Left ventricle myocardium inferior (tissue), 1 donor: ENCODE data around the gene FAM171A2. TPM values are rescaled to one million over a fixed set of nuclear protein-coding genes. Genes with fewer than 3 reads are reported as not detected.

ENCODE experiments used
- DNase-seq: peaks from one replicate; pipeline ENCODE4 v3.0.0-alpha.2; 2020
- H3K27ac ChIP-seq: fragments of 200-600 bp; replicated peaks from 2 replicates; pipeline ENCODE4 v1.8.0; 2021
- H3K27me3 ChIP-seq: fragments of 200-600 bp; 2 replicates; pipeline ENCODE4 v1.8.0; 2021; ENCODE audit warnings: low read depth
- H3K36me3 ChIP-seq: fragments of 200-600 bp; 2 replicates; pipeline ENCODE4 v1.8.0; 2021
- H3K4me1 ChIP-seq: fragments of 200-600 bp; 2 replicates; pipeline ENCODE4 v1.8.0; 2021
- H3K4me3 ChIP-seq: fragments of 200-600 bp; 2 replicates; pipeline ENCODE4 v1.8.0; 2021; ENCODE audit warnings: mild to moderate bottlenecking, moderate library complexity
- H3K9me3 ChIP-seq: fragments of 200-600 bp; replicated peaks from 2 replicates; pipeline ENCODE4 v1.8.0; 2021
- CTCF ChIP-seq: fragments of 200-600 bp; IDR thresholded peaks from 2 replicates; pipeline ENCODE4 v1.8.0; 2021; ENCODE audit warnings: antibody characterized with exemption, mild to moderate bottlenecking, borderline replicate concordance
- intact Hi-C: fragments of 100-400 bp; cut with micrococcal nuclease; formaldehyde crosslinking; loops from one replicate; pipeline ENCODE4 v1.11.0; 2022
- total RNA-seq: library from RNA; stranded (reverse); fragmentation: NEBNext Ultra II Directional; extraction: Animal tissue kit (Norgen Biotek cat#: 25700); gene quantifications from one replicate; pipeline ENCODE4 v1.2.1, GENCODE V29; 2021
- donor health status: DM: no; HTN: yes; CAD: no; lungs with severe emphysema.

FAM171A2 gene
- total RNA-seq, 1 donor from 2014 or later: 0.55 TPM

GRCh38 chr17:44314869-44315661 lies 48.6 kb downstream of the FAM171A2 start:
- H3K27me3 ChIP-seq: peaks cover 78% of the 10 kb centered on the region
- peaks cover 9% of the 10 kb centered on the region for H3K36me3 ChIP-seq
- no peak for DNase-seq
- intact Hi-C loops: no loop called here
- H3K4me1 ChIP-seq: peaks cover 9% of the 10 kb centered on the region
- peak overlapping the region; percentile 51 for H3K4me3 ChIP-seq
- no peak for TF ChIP-seq CTCF
- no peak overlapping the region for H3K27ac ChIP-seq
- H3K9me3 ChIP-seq: no peaks in the 10 kb centered on the region

GRCh38 chr17:44314524-44314868 lies 49.2 kb downstream of the FAM171A2 start:
- Histone ChIP-seq H3K4me1 (peaks cover 9% of the 10 kb centered on the region), H3K4me3 (peak overlapping the region; percentile 51), H3K27ac (no peak overlapping the region), H3K36me3 (peaks cover 3% of the 10 kb centered on the region), H3K9me3 (no peaks in the 10 kb centered on the region), H3K27me3 (peaks cover 83% of the 10 kb centered on the region)
- DNase-seq: no peak
- TF ChIP-seq CTCF: no peak
- intact Hi-C loops: no loop called here

GRCh38 chr17:44314031-44314430 lies 49.6 kb downstream of the FAM171A2 start:
- DNase-seq: no peak
- Histone ChIP-seq H3K9me3 (no peaks in the 10 kb centered on the region), H3K4me1 (peaks cover 11% of the 10 kb centered on the region), H3K36me3 (no peaks in the 10 kb centered on the region), H3K27me3 (peaks cover 83% of the 10 kb centered on the region), H3K4me3 (no peak overlapping the region), H3K27ac (no peak overlapping the region)
- TF ChIP-seq CTCF: no peak
- intact Hi-C loops: no loop called here

GRCh38 chr17:44312396-44313104 lies 51.1 kb downstream of the FAM171A2 start:
- H3K4me3 ChIP-seq: no peak overlapping the region
- DNase-seq: no peak
- H3K27ac ChIP-seq: no peak overlapping the region
- peaks cover 78% of the 10 kb centered on the region for H3K27me3 ChIP-seq
- intact Hi-C loops: no loop called here
- H3K4me1 ChIP-seq: peaks cover 26% of the 10 kb centered on the region
- TF ChIP-seq CTCF: no peak
- H3K36me3 ChIP-seq: no peaks in the 10 kb centered on the region
- no peaks in the 10 kb centered on the region for H3K9me3 ChIP-seq

- TF ChIP-seq CTCF: no peak
- intact Hi-C loops: no loop called here
- Histone ChIP-seq H3K4me1 (peaks cover 30% of the 10 kb centered on the region), H3K27ac (no peak overlapping the region), H3K27me3 (peaks cover 78% of the 10 kb centered on the region), H3K4me3 (no peak overlapping the region), H3K9me3 (no peaks in the 10 kb centered on the region), H3K36me3 (no peaks in the 10 kb centered on the region)
- DNase-seq: no peak
Observed at GRCh38 chr17:44311562-44312181, 52.0 kb downstream of the FAM171A2 start.
